HG03066 (cell line): Measurements from ENCODE around the gene ALDH9A1.
A peak's percentile ranks its signal among the peaks of the same experiment; 100 is the strongest.
"Not testable (repeated sequence)": the region's sequence is repeated elsewhere in the genome, so short reads cannot be mapped to it uniquely, and the experiment has no call there.

ENCODE experiments used
- ATAC-seq: cut with Tn5 transposase; IDR thresholded peaks from one replicate; pipeline ENCODE4 v1.9.1; 2021; ENCODE audit warnings: low read depth; ENCODE audit not compliant: unreplicated experiment

ALDH9A1 gene

DNA sequence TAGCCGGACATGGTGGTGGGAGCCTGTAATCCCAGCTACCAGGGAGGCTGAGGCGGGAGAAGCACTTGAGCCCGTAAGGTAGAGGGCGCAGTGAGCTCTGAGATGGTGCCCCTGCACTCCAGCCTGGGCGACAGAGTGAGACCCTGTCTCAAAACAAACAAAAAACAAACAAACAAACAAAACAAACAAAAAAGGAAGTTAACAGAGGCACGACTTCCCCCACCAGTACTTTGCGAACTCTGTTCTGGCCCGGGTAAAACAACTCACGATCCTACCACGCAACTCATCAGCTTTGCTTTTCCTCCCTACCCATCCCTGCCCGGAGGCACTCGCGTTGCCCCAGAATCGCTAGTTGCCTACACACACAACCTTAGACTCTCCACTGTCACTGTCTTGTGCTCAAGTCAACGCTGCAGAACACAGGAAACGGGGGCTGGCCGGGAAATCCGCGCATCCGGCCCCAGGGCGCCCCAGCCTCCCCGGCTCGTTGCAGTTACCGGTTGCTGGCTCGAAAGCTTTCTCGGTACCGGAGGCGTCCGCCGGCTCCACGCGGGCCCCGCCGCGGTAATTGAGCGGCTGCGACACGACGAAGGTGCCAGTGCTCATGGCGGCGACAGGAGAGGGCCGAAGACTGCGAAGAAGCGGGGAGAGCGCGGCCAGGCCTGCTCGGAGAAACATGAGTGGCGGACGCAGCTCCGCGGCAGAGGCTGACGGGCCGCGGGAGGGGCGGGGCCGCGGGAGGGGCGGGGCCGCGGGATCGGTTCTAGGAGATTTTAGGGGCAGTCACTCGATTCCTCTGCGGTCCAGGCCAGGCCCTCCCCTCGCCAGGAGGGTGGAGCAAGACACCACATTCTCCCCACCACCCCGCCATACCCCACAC is at the start of gene ALDH9A1:
ALDH9A1 (minus strand) TSS at position 682 of the 880 bp plus-strand sequence; CDS start at position 678, 4 bp downstream.
- ATAC-seq = peak; percentile 92

DNA sequence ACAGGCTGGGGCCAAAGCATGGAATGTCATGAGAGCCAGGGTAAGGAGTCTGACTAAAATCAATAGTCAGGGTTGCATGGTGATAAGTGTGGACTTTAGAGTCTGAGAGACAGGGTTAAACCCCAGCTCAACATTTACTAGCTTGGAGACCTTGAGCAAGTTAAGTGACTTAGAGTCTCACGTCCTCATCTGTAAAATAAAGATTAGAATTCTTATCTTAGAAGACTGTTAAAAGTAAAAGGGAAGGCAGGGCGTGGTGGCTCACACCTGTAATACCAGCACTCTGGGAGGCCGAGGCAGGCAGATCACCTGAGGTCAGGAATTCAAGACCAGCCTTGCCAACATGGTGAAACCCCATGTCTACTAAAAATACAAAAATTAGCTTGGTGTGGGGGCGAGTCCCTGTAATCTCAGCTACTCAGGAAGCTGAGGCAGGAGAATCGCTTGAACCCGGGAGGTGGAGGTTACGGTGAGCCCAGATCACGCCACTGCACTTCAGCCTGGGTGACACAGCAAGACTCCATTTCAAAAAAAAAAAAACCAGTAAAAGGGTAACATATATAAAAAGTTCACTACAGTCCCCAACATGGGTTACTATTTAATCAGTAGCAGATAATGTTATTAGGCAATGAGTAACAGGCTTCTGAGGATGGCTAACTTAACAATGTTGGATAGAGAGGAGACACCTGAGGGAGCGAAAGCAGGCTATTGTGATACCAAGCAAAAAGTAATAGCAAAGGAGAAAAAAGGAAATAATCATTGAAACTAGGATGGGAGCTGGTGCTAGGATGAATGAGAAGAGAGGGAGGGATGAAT is 49.5 kb upstream of the ALDH9A1 start:
- no peak for ATAC-seq

DNA sequence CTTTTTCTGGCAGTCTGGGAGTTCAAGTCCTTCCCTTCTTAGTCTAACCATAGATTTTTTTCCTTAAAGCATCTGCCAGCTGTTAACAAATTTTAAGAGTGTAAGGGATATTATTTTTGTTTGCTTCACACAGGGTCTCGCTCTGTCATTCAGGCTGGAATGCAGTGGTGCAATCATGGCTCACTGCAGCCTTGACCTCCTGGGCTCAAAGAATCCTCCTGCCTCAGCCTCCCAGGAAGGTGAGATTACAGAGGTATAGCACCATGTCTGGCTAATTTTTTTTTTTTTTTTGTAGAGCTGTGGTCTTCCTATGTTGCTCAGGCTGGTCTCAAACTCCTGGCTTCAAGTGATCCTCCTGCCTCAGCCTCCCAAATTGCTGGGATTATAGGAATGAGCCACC is 46.6 kb upstream of the ALDH9A1 start:
- ATAC-seq = not testable (repeated sequence)

DNA sequence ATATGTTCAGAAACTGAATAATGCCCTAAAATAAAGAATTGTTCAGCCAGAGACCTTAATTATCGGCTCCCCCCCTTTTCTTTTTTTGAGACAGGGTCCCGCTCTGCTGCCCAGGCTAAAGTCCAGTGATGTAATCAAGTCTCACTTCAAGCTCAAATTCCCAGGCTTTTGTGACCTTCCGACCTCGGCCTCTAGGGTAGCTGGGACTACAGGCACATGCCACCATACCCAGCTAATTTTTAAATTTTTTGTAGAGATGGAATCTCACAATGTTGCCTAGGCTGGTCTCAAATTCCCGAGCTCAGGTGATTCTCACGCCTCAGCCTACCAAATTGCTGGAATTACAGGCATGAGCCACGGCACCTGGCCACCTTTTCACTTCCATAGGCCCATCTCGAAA is 43.8 kb upstream of the ALDH9A1 start:
- ATAC-seq = no peak

DNA sequence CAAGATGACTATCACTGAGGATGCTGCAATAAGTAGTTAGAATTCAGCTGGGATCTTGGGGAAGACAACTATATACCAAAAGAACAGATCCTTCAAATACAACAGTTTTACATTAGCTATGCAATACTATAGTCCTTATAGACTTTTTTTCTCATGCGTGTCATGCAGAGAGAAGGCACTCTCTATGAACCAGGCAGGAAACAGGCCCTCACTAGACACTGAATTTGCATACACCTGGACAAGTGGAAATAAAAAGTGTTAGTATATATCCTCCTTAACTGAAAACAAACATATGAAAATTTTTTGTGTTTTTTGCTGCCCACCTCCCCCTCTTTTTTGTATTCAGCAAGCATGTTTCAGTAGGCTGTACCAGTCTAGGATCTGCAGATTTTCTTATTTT is 40.4 kb upstream of the ALDH9A1 start:
- ATAC-seq = peak; percentile 99

DNA sequence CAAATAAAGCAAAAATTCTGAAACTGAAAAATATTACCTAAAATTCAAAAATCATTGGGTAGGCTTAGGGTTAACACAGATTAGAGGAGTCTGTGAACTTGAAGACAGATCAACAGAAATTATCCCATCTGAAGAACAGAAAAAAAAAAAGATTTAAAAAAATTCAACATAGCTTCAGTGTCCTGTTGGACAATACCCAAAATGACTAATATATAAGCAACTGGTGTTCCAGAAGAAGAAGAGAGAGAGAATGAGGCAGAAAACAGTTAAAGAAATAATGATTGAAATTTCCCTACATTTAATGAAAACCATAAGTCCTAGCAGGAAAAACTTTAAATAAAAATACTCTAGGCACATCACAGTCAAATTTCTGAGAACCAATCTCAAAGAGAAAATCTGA is 38.8 kb upstream of the ALDH9A1 start:
- ATAC-seq = no peak

DNA sequence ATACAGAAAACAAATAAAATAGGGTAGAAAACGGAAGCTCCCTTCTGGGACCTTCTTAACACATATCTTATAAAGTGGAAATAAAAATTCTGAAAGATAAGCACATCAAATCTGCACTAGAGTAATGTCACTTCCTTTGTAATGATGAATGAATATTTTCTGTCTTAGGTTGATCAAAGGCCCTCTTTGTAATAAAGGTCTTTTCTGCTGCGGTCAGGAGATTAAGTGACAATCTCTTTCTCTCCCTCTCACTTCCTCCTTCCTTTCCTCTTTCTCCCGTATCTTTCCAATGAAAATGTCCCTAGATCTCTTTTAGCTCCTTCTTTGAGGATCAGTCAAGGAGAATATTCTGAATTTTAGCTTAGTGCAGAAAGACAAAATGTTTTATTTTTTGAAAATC is 36.5 kb upstream of the ALDH9A1 start:
- no peak for ATAC-seq

DNA sequence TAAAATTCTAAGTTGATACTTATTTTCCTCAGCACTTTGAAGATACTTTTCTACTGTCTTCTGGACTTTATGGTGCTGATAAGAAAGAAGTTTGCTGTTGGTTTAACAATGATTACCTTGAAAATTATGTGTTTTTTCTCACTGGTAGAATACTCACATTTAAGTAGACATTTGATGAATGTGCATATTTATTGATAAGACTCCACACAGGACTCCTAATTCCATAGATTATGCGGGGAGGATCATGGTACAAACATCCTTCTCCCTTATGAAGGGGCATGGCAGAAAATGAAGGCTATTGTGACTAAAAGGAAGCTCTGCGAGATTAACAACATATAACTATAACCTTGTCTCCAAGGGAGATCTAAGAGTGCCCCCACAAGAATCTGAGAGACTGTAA is 28.5 kb upstream of the ALDH9A1 start:
- no peak for ATAC-seq

DNA sequence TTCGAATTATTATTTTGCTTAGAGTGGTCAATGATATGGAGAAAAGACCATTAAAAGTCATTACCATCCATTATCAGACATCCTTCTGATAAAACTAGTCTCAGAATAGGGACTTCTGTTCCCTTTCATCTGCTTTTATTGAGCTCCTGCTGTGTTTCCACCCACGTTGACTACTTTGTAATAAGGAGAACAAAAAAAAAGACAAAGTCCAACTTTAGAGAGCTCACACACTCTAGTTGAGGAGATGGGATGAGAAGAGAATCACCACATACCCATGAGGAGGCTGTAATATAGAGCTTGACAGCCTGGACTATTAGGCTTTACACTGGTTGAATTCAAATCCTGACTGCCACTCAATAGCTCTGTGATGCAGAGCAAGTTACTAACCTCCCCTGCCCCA is 27.8 kb upstream of the ALDH9A1 start:
- ATAC-seq = no peak

DNA sequence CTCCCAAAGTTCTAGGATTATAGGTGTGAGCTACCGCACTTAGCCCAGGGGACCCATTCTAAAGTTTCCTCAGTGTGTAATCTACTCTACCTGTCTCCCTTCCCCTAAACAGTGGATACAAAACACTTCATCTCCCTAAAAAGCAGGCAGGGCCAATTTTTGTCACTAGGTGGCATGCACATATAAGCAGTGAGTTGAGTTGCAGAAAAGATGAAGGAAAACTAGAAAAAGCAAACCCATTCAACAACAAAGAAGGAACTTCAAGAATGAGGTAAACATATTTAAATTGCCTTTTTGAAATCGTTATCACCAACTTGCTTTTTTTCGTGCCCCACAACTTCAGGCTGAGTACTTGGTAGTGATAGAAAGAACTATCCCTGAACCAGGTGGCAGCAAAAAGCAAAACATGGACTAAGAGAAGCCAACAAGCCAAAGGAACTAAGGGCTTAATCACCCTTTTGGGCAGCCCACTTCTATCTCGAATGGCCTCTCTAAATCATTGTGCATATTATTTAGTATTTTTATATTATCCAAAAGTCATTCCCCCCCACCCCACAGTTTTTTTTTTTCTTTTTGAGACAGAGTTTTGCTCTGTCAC is 19.7 kb upstream of the ALDH9A1 start:
- no peak for ATAC-seq

DNA sequence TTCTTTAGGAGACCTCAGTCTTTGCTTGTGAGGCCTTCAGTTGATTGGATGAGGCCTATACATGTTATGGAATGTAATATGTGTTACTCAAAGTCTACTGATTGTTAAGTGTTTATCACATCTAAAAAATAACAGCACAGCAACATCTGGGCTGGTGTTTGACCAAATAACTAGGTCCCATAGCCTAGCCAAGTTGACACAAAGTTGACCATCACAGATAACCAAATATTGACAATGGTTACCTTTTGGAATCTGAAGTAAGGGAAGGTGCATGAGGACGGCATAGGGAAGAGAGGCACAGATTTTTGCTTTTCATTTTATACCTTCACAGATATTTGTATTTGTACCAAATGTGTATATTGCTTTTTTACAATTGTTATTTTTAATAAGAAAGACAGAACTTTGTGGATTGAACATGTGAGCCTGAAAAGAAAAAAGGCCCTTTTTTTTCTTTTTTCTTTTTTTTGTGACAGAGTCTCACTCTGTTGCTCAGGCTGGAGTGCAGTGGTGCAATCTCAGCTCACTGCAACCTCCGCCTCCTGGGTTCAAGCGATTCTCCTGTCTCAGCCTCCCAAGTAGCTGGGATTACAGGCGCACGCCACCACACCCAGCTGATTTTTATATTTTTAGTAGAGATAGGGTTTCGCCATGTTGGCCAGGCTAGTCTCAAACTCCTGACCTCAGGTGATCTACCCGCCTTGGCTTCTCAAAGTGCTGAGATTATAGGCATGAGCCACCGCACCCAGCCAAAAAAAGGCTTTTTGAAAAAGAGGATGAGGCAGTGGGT is 18.1 kb upstream of the ALDH9A1 start:
- ATAC-seq = not testable (repeated sequence)

DNA sequence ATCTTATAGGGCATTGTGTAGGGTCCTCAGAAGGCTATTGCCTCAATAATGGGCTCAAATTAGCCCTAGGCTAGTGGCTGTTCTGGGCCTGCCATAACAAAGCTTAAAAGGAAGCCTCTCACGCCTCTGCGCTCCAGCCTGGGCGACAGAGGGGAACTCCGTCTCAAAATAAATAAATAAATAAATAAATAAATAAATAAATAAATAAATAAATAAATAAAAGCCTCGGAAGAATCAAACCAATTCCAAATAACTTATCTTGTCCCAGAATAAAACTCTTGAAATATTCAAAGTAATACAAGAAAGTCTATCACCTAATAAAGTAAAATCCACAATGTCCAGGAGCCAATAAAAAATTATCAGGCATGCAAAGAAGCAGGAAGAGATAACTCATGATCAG is 14.4 kb upstream of the ALDH9A1 start:
- ATAC-seq = no peak

DNA sequence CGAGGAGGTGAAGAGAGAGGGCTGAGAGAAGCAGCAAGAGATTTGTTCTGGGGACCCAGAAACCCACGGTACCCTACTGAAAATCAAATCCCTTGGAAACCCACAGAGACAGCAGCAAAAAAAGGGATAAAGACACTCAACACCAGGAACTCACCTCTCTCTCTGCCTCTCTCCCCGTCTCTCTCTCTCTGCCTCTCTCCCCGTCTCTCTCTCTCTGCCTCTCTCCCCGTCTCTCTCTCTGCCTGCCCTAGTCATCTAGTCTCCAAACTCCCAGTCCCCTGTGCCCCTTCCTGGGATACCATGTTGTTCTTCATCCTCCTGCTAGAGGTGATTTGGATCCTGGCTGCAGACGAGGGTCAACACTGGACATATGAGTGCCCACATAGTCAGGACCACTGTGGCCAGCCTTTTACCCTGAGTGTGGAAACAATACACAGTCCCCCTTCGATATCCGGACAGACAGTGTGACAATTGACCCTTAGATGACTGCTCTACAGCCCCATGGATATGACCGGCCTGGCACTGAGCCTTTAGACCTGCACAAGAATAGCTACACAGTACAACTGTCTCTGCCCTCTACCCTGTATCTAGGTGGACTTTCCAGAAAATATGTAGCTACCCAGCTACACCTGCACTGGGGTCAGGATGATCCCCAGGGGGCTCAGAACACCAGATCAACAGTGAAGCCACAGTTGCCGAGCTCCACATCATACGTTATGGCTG is 9.8 kb upstream of the ALDH9A1 start:
- no peak for ATAC-seq

DNA sequence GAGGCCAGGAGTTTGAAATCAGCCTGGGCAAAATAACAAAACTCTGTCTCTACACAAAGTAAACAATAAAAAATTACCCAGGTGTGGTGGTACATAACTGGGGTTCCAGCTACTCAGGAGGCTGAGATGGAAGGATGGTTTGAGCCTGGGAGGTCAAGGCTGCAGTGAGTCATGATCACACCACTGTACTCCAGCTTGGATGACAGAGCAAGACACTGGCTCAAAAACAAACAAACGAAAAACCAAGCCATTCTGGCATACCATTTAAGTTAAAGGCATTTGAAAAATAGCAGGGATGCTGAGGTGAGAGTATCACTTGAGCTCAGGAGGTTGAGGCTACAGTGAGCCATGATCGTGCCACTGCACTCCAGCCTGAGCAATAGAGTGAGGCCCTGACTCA is 5.3 kb upstream of the ALDH9A1 start:
- no peak for ATAC-seq

DNA sequence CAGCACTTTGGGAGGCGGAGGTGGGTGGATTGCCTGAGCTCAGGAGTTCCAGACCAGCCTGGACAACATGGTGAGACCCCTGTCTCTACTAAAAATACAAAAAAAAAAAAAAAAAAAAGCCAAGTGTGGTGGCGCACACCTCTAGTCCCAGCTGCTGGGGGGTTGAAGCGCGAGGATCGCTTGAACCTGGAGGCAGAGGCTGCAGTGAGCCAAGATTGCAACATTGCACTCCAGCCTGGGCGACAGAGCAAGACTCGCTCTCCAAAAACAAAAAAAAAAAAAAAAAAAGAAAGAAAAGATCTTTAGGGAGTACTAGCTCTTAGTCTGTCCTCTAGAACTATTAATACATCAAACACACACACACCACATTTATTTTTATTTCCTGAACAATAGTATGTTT is 3.6 kb upstream of the ALDH9A1 start:
- ATAC-seq = not testable (repeated sequence)

DNA sequence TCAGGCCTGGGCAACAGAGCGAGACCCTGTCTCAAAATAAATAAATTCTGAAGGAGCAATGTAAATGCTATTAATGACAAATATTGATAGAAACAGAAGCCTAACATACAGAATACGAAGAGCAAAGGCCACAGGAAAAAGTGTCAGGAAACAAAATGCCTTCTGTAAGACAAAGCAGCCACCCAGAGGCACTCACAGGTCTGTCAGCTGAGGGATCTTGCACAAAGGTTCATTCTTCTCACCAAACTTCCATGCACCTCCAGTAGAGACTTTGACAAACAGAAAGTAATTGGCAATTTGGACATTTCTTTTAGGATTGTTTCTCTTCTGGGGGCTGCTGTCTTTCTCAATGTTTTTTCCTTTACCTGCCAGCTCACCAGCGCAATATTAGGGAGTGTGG is 1.2 kb upstream of the ALDH9A1 start:
- ATAC-seq = no peak

DNA sequence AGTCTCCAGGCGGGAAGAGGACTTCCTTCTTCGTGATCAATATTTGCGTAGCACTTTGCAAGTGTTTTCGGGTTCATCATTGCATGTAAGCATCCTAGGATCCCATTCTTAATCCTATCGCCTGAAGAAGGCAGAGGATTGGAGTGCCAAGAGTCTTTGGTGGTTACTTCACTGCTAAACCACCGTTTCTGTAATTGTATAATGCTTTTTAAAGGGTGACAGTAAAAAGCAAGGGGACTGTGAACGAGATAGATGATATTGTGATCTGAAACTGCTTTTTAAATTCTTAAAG is 345 bp upstream of the ALDH9A1 start:
- no peak for ATAC-seq

DNA sequence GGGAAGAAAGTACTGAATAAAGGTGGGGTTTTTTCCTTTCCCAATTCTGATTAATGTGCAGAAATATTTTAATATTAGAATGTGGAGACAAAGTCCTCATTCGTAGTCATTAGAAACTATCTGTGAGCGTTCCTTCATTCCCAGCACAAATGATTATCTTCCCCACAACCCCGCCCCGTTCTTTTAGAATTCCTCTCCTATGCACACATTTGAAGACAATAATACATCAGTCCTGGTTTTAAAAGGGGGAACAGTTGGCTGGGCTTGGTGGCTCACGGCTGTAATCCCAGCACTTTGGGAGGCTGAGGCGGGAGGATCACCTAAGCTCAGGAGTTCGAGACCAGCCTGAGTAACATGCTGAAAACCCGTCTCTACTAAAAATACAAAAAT is 876 bp downstream of the ALDH9A1 start:
- no peak for ATAC-seq

DNA sequence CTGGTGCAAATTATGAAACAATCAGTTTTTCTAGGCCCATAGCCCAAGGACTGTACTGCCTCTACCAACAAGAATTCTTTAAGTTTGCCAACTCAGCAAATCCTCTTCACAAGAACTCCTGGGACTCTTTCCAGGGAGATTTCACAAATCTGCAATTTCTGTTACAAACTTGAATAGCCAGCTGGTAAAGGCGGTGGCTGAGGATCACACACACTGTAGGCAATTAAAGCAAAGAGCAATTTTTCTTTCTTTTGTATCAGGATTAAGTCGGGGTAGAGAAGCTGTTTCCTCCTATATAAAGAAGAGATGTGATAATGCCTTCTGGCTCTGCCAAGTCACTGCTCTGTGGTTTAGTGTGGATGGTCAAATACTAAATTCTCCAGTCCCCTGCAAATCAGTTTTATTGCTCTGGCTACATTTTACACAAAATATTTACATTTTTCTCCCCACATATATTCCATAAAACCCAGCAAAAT is 1.7 kb downstream of the ALDH9A1 start:
- no peak for ATAC-seq

DNA sequence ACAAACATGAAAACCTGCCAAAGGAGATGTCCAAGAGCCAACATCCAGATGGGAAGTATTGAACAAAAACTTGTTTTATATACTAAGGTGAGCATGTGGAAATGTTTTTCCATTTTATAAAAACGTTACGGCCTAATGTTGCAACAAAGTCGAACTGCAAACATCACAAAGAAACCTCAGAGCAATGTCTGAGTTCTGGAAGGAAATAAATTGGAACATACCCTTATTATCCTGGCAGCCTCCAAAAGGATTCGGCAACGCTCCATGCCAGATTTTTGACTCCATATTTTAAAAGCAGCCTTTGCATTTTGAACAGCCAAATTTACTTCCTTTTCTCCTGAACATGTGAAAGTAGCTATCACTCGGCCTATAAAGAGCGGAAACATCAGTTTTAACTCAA is 3.3 kb downstream of the ALDH9A1 start:
- no peak for ATAC-seq
